SK-N-SH (cell line): ENCODE results near the gene ZBED5.

Experiments
- CTCF ChIP-seq: fragments of 200-600 bp; sonication (generic); IDR thresholded peaks from 2 replicates; pipeline ENCODE4 v1.6.1; 2017; ENCODE audit warnings: antibody characterized with exemption, mild to moderate bottlenecking, moderate library complexity
- ELF1 ChIP-seq: IDR thresholded peaks from 2 replicates; pipeline ENCODE4 v1.4.0; 2012
- EP300 ChIP-seq, 2 experiments: IDR thresholded peaks; 2 replicates each; pipeline versions ENCODE4 v1.4.0 to v1.6.1; 2012; ENCODE audit warnings: borderline replicate concordance in 1 of 2, low read depth in 1 of 2, low read length in 1 of 2
- FOXM1 ChIP-seq: IDR thresholded peaks from 2 replicates; pipeline ENCODE4 v1.4.0; 2012; ENCODE audit warnings: low read depth, mild to moderate bottlenecking
- IRF3 ChIP-seq: fragments of 150-350 bp; IDR thresholded peaks from 2 replicates; pipeline ENCODE4 v1.6.1; 2016; ENCODE audit warnings: mild to moderate bottlenecking, low read depth, low read length
- JUND ChIP-seq: IDR thresholded peaks from 2 replicates; pipeline ENCODE4 v1.4.0; 2012
- NFIC ChIP-seq: IDR thresholded peaks from 2 replicates; pipeline ENCODE4 v1.4.0; 2012; ENCODE audit warnings: borderline replicate concordance
- POLR2AphosphoS5 ChIP-seq: IDR thresholded peaks from 2 replicates; pipeline ENCODE4 v1.6.1; 2012; ENCODE audit warnings: low read depth, low read length
- RCOR1 ChIP-seq: fragments of 150-350 bp; IDR thresholded peaks from 2 replicates; pipeline ENCODE4 v1.6.1; 2017; ENCODE audit warnings: antibody characterized with exemption, low read length
- REST ChIP-seq: IDR thresholded peaks from 2 replicates; pipeline ENCODE4 v1.6.1; 2012; ENCODE audit warnings: mild to moderate bottlenecking, low read depth, low read length, moderate library complexity
- RFX5 ChIP-seq: IDR thresholded peaks from 2 replicates; pipeline ENCODE4 v1.6.1; 2012; ENCODE audit warnings: mild to moderate bottlenecking, improper control_type of control experiment, low read length
- RXRA ChIP-seq: IDR thresholded peaks from 2 replicates; pipeline ENCODE4 v1.4.0; 2012; ENCODE audit warnings: low read depth, mild to moderate bottlenecking, borderline replicate concordance
- SMC3 ChIP-seq: IDR thresholded peaks from 2 replicates; pipeline ENCODE4 v1.6.1; 2012; ENCODE audit warnings: low read depth, low read length, improper control_type of control experiment
- TAF1 ChIP-seq: IDR thresholded peaks from 2 replicates; pipeline ENCODE4 v1.6.1; 2012; ENCODE audit warnings: low read depth, mild to moderate bottlenecking, low read length, moderate library complexity, borderline replicate concordance

GRCh38 chr11:10829139-10829538, 28.7 kb downstream of the ZBED5 start:
- no peak for TF ChIP-seq RCOR1
- no peak for TF ChIP-seq FOXM1
- TF ChIP-seq CTCF = no peak
- no peak for TF ChIP-seq NFIC
- TF ChIP-seq JUND = no peak
- TF ChIP-seq REST = no peak
- TF ChIP-seq EP300 (IDR thresholded peaks at IDR 0.05; ENCODE audit: borderline replicate concordance in 1 of 2, low read depth in 1 of 2, low read length in 1 of 2) = no peak
- TF ChIP-seq IRF3 = no peak
- TF ChIP-seq ELF1 = no peak
- TF ChIP-seq POLR2AphosphoS5 = no peak
- TF ChIP-seq RFX5 = no peak
- TF ChIP-seq TAF1 = no peak
- no peak for TF ChIP-seq SMC3
- TF ChIP-seq RXRA = no peak
